ENCODE results near the gene FBL.
"Not testable (repeated sequence)": the region's sequence is repeated elsewhere in the genome, so short reads cannot be mapped to it uniquely, and the experiment has no call there.

FBL gene

GRCh38 chr19:39845933-39846677, at the start of gene FBL:
TSS of gene FBL (minus strand) at chr19:39846379. CDS start at chr19:39846300, 79 bp downstream.
- DNase-seq (ENCODE audit: low spot score in 2 of 2) (peak; percentile 95 to 98), ATAC-seq (replicated peaks; ENCODE audit: extremely low read depth, poor library complexity, severe bottlenecking) (peak; percentile 89)
- Mint-ChIP-seq H3K4me3 (peak within 1 kb of the TSS; percentile 83), H3K27ac (ENCODE audit: low read depth) (peak within 1 kb of the TSS; percentile 82), H3K27me3 (no peaks in the 10 kb centered on the region), H3K4me1 (peaks cover 55% of the 10 kb centered on the region), H3K9me3 (no peaks in the 10 kb centered on the region), H3K36me3 (ENCODE audit: insufficient read depth) (peaks cover 19% of the 10 kb centered on the region)

- peaks cover 31% of the 10 kb centered on the region for H3K4me1 Mint-ChIP-seq
- not testable (repeated sequence) for ATAC-seq (replicated peaks; ENCODE audit: extremely low read depth, poor library complexity, severe bottlenecking); H3K9me3 Mint-ChIP-seq; H3K27me3 Mint-ChIP-seq
- peaks cover 14% of the 10 kb centered on the region for H3K36me3 Mint-ChIP-seq (ENCODE audit: insufficient read depth)
- peak overlapping the region; percentile 79 for H3K27ac Mint-ChIP-seq (ENCODE audit: low read depth)
- DNase-seq (ENCODE audit: low spot score in 2 of 2), result peak in 1 of 2 donors; percentile 2
- peak overlapping the region; percentile 4 for H3K4me3 Mint-ChIP-seq
These were observed 48.9 kb upstream of the FBL start for GRCh38 chr19:39895096-39895495.

DNA sequence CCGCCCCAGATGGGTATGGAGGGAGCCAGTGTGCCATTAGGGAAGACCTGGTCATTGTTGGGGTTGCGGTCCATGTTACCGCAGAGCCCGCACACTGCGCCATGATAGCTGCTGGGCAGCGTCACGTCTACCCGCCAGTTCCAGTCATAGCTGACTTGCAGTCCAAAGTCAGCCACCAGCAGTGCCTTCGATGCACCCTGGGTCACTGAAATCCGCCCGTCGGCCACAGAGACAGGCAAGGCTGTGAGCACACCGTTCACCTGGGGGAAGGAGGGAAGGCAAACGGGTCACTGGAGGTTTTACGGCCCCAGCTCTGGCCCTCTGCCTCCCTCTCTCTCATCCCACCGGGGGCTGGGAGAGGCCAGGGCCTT, 48.0 kb upstream of the FBL start:
- not testable (repeated sequence) for ATAC-seq (replicated peaks; ENCODE audit: extremely low read depth, poor library complexity, severe bottlenecking)

DNA sequence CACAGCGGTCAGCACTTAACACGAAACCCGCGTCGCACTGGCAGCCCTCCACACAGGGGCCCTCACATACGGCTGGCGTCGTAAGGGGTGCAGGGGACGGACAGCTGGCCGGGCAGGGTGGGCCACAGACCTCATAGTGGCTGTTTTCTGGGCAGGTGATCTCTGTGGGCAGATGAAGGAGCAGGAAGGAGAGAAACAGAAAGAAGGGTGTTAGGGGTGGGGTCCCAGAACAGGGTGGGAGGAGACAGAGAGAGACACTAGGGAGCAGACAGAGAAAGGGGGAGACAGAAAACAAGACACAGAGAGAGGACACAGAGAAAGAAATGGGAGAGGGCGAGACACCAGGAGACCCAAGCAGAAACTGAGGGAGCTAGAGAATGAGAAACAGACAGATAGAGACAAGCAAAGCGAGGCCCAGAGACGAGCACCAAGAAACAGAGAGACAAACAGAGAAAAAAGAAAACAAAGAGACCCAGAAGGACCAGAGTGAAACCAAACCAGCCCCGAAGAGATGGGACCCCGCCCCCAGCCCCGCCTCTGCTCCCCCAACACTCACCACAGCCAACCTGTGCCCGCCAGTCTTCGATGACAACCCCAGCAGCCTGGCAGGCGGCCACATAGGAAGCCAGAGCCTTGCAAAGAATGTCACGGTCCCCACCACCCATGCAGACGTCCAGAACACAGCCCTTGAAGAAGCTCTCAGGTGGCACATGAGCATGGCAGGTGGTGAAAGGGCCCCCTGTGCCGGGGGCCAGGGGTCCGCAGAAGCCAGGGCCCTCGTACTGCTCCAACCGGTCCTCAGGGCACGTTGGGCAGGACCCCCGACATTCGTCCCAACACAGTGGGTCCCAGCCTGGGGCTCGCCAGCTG, 47.4 kb upstream of the FBL start:
- H3K36me3 Mint-ChIP-seq (ENCODE audit: insufficient read depth), result peaks cover 14% of the 10 kb centered on the region
- not testable (repeated sequence) for H3K27me3 Mint-ChIP-seq, H3K9me3 Mint-ChIP-seq
- H3K27ac Mint-ChIP-seq (ENCODE audit: low read depth), result peak overlapping the region; percentile 89
- DNase-seq (ENCODE audit: low spot score in 2 of 2) (peak in 1 of 2 donors; percentile 83), ATAC-seq (replicated peaks; ENCODE audit: extremely low read depth, poor library complexity, severe bottlenecking) (peak; percentile 95)
- H3K4me3 Mint-ChIP-seq, result peak overlapping the region; percentile 69
- peaks cover 31% of the 10 kb centered on the region for H3K4me1 Mint-ChIP-seq

More for the DNA sequence above, 48.0 kb upstream of the FBL start:
- peaks cover 14% of the 10 kb centered on the region for H3K36me3 Mint-ChIP-seq (ENCODE audit: insufficient read depth)
- peak overlapping the region; percentile 4 for H3K4me3 Mint-ChIP-seq
- peaks cover 31% of the 10 kb centered on the region for H3K4me1 Mint-ChIP-seq
- peak overlapping the region; percentile 79 for H3K27ac Mint-ChIP-seq (ENCODE audit: low read depth)
- DNase-seq (ENCODE audit: low spot score in 2 of 2), result peak in 1 of 2 donors; percentile 5
- H3K27me3 Mint-ChIP-seq, H3K9me3 Mint-ChIP-seq: not testable (repeated sequence)

- peak in 1 of 2 donors; percentile 1 for DNase-seq (ENCODE audit: low spot score in 2 of 2)
- peak overlapping the region; percentile 77 for H3K4me3 Mint-ChIP-seq
- ATAC-seq (replicated peaks; ENCODE audit: extremely low read depth, poor library complexity, severe bottlenecking), result not testable (repeated sequence)
These were observed 46.3 kb upstream of the FBL start for GRCh38 chr19:39892506-39892902.

DNA sequence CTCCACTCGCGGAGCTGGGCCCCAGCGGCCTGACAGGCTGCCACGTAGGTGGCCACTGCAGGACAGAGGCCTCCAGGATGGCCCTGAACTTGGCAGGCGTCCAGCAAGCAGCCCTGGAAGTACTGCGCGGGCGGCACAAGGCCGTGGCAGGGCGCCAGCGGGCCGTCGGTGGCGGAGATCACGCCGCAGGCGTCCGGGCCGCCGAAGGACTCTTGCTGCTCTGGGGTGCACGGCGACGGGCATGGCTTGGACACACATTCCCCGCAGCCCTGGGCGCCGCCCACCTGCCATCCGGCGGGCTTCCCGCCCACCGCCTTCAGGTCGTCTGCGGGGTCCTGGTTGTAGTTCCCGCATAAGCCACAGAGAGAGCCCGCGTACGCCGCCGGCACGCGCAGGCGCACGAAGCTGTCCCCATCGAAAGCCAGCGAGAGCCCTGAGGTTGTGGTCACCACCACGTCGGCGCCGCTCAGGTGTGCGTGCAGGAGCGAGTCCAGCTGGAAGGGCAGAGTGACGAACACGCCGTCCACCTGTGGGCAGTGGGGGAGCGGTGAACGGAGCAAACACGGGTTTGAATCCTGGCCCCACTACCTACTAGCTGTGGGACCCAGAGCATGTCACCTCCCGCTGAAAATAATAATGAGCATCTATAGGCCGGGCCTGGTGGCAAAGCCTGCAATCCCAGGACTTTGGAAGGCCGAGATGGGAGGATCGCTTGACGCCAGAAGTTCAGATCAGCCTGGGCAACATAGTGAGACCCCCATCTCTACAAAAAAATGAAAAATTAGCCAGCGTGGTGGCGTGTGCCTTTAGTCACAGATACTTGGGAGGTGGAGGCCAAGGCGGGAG, 45.7 kb upstream of the FBL start:
- not testable (repeated sequence) for H3K9me3 Mint-ChIP-seq; H3K27me3 Mint-ChIP-seq; ATAC-seq (replicated peaks; ENCODE audit: extremely low read depth, poor library complexity, severe bottlenecking)
- Mint-ChIP-seq H3K4me1 (peaks cover 31% of the 10 kb centered on the region), H3K36me3 (ENCODE audit: insufficient read depth) (peaks cover 14% of the 10 kb centered on the region), H3K27ac (ENCODE audit: low read depth) (peak overlapping the region; percentile 92), H3K4me3 (peak overlapping the region; percentile 77)
- DNase-seq (ENCODE audit: low spot score in 2 of 2), result peak in 1 of 2 donors; percentile 9

More at GRCh38 chr19:39892506-39892902, 46.3 kb upstream of the FBL start:
- H3K9me3 Mint-ChIP-seq, H3K27me3 Mint-ChIP-seq: not testable (repeated sequence)
- peaks cover 14% of the 10 kb centered on the region for H3K36me3 Mint-ChIP-seq (ENCODE audit: insufficient read depth)
- H3K27ac Mint-ChIP-seq (ENCODE audit: low read depth), result peak overlapping the region; percentile 92
- H3K4me1 Mint-ChIP-seq, result peaks cover 31% of the 10 kb centered on the region

DNA sequence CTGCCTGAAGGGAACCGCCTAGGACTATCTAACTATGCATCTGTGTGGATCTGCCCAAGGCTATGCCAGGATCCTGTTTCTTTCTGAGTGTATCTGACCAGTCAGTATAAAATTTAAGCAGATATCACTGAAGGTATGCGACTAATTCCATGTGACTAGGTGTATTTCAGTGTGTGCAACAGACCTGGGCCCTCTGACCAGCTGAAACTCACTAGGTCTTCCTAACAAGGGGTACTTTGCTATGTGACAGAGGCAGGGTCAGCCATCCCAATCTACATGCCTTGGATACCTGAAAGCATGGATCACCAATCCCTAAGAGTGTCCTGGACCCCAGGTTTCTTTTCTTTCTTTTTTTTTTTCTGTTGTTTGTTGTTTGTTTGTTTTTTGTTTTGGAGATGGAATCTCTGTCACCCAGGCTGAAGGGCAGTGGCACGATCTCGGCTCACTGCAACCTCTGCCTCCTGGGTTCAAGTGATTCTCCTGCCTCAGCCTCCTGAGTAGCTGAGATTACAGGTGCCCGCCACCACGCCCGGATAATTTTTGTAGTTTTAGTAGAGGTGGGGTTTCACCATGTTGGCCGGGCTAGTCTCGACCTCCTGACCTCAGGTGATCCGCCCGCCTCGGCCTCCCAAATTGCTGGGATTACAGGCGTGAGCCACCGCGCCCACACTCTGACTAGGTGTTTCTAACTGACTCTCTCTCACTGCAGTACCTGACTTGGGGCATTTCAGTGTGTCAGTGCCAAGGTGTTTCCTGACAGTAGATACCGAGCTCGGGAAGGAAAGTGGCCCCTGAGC, 44.8 kb upstream of the FBL start:
- H3K27me3 Mint-ChIP-seq, result no peaks in the 10 kb centered on the region
- ATAC-seq (replicated peaks; ENCODE audit: extremely low read depth, poor library complexity, severe bottlenecking) (no peak), DNase-seq (ENCODE audit: low spot score in 2 of 2) (peak in 1 of 2 donors; percentile 8)
- no peaks in the 10 kb centered on the region for H3K9me3 Mint-ChIP-seq
- peak overlapping the region; percentile 7 for H3K4me3 Mint-ChIP-seq
- H3K4me1 Mint-ChIP-seq, result peaks cover 31% of the 10 kb centered on the region
- peaks cover 14% of the 10 kb centered on the region for H3K36me3 Mint-ChIP-seq (ENCODE audit: insufficient read depth)
- H3K27ac Mint-ChIP-seq (ENCODE audit: low read depth), result peak overlapping the region; percentile 44

DNA sequence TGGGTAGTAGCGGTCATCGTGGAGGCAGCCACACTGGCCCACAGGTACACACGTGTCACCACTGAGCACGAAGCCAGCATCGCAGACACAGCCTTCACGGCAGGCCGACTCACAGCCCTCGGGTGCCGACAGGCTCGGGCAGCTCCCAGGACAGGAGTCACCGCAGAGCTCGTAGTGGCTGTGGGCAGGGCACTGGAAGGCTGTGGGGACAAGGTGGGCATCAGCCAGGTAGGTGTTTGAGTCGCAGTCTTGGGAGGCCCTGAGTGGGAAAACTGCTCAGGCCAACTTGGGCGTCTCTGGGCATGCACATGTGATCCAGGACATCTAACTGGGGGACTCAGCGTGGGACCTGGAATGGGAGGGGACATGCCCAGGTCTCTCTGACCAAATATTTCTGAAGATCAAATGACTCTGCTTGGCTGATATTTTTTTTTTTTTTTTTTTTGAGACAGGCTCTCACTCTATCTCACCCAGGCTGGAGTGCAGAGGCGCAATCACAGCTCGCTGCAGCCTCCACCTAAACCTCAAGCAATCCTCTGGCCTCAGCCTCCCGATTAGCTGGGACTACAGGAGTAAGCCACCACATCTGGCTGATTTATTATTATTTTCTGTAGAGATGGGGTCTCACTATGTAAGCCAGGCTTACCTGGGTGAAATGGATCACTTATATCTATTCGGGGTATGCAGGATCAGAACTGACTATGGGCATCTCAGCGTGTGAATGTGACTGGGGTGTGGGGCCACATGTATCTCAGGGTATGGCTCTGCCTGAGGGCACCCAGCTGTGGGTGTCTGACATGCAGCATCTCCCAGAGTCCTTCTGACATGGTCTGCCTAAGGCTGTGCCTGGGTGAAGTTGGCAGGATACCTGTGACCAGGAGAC, 43.9 kb upstream of the FBL start:
- Mint-ChIP-seq H3K27ac (ENCODE audit: low read depth) (peak overlapping the region; percentile 44), H3K36me3 (ENCODE audit: insufficient read depth) (peaks cover 14% of the 10 kb centered on the region), H3K4me1 (peaks cover 30% of the 10 kb centered on the region)
- not testable (repeated sequence) for ATAC-seq (replicated peaks; ENCODE audit: extremely low read depth, poor library complexity, severe bottlenecking); H3K9me3 Mint-ChIP-seq; DNase-seq (ENCODE audit: low spot score in 2 of 2); H3K27me3 Mint-ChIP-seq; H3K4me3 Mint-ChIP-seq

- ATAC-seq (replicated peaks; ENCODE audit: extremely low read depth, poor library complexity, severe bottlenecking); H3K27ac Mint-ChIP-seq (ENCODE audit: low read depth): not testable (repeated sequence)
These were observed 41.3 kb upstream of the FBL start for GRCh38 chr19:39887456-39887951.

DNA sequence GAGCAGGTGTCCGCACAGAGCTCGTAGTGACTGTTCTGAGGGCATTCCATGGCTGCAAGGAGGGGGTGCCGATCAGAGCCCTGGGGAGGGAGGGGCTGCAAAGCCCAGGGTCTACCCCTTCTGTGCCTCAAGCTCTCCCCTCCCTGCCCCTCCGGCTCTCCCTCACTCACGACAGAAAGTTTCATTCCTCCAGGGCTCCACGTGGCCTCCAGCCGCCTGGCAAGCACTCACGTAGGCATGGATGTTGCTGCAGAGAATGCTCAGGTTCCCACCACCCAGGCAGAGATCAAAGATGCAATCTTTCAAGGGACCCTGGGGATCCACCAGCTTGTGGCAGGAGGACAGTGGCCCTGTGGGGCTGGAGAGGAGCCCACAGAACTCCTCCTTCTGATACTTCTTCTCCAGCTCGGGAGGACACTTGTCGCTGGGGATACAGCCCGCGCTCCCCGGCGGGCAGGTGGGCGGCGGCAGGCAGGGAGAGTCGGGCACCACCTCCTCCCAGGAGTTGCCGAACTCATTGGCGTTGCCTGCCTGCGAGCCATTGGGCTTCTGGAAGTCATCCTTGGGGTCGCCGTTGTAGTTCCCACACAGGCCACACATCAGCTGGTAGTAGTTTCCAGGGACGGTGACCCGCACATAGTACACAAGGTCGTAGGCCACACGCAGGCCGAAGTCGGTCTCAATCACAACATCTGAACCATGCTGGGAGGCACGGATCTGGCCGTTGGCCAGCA, 39.8 kb upstream of the FBL start:
- not testable (repeated sequence) for H3K27me3 Mint-ChIP-seq; H3K4me1 Mint-ChIP-seq; DNase-seq (ENCODE audit: low spot score in 2 of 2); ATAC-seq (replicated peaks; ENCODE audit: extremely low read depth, poor library complexity, severe bottlenecking); H3K4me3 Mint-ChIP-seq; H3K9me3 Mint-ChIP-seq; H3K27ac Mint-ChIP-seq (ENCODE audit: low read depth)
- peaks cover 11% of the 10 kb centered on the region for H3K36me3 Mint-ChIP-seq (ENCODE audit: insufficient read depth)

More at GRCh38 chr19:39887456-39887951, 41.3 kb upstream of the FBL start:
- not testable (repeated sequence) for H3K27me3 Mint-ChIP-seq; H3K4me3 Mint-ChIP-seq; DNase-seq (ENCODE audit: low spot score in 2 of 2); H3K9me3 Mint-ChIP-seq
- Mint-ChIP-seq H3K4me1 (peaks cover 13% of the 10 kb centered on the region), H3K36me3 (ENCODE audit: insufficient read depth) (peaks cover 13% of the 10 kb centered on the region)
